Kidney capillary endothelial cell (primary cell): ENCODE data around the gene FRMPD4.
"Not testable (repeated sequence)": the region's sequence is repeated elsewhere in the genome, so short reads cannot be mapped to it uniquely, and the experiment has no call there.

Experiments used
- DNase-seq: peaks from one replicate; pipeline ENCODE4 v3.0.0-alpha.2; 2018; ENCODE audit warnings: low spot score

Gene FRMPD4

GRCh38 chrX:12441381-12442128 is 303.3 kb downstream of the FRMPD4 start:
- DNase-seq = no peak

- DNase-seq = no peak
These were observed 305.3 kb downstream of the FRMPD4 start for GRCh38 chrX:12443534-12444098.

DNA sequence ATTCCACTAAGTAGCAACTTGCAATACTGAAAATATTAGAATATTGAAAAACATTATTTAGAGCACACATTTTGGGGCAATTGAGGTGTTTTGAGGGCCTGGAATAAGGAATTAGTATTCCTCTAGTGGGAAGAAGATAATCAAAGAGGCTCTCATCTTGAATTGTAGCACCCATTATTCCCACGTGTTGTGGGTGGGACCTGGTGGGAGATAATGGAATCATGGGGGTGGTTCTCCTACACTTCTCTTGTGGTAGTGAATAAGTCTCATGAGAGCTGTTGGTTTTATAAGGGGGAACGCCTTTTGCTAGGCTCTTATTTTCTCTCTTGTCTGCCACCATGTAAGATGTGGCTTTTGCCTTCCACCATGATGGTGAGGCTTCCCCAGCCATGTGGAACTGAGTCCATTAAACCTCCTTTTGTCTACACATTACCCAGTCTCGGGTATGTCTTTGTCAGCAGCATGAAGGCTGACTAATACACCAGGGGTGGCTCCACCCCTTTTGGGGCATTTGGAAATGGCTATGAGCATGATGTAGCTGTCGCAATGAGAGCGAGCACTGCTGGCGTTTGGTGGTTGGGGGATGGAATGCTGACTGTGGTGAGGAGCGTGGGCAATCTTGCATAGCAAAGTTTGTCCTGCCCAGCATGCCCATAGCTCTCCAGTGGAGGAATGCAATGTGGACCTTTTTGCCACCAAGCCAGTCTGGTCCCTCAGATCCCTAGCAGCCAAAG is 308.2 kb downstream of the FRMPD4 start:
- DNase-seq = no peak

- no peak for DNase-seq
These were observed 309.3 kb downstream of the FRMPD4 start for GRCh38 chrX:12447448-12448064.

DNA sequence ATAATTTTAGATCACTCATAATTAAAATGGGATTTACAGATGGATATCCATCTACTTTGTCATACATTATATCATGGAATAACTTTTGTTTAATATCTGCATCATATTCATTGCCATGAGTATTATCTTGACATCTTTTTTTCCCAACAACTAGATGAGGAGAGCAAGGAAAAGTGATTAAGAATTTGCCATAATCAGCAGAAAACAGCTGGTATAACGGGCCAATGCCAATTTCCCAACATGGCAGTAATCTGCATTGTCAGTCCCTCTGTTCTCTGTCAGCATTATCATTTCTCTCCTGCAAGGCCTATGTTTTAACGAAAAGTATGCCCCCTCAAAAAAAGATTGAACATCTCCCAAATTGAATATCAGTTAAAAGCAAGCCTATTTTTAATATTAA is 314.0 kb downstream of the FRMPD4 start:
- no peak for DNase-seq

GRCh38 chrX:12460929-12461328 is 322.7 kb downstream of the FRMPD4 start:
- DNase-seq = no peak

DNA sequence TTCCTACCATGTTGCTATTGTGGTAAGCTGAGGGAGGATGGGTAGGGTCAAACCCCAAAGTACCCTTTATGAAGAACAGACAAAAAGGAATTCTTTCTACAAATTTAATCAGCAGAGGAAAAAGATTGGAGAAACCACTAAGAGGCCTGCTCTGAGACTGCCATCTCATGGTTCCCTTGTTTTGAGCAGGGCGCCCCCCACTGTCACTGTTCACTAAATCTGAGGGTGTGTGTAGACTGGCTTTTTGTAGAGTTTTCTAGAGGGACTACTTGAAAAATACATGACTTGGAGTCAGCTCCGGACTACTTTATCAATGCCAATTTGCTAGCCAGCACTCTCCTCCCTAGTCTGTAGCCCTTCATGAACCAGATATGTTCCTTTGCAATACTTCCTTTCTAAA is 324.8 kb downstream of the FRMPD4 start:
- DNase-seq = no peak

DNA sequence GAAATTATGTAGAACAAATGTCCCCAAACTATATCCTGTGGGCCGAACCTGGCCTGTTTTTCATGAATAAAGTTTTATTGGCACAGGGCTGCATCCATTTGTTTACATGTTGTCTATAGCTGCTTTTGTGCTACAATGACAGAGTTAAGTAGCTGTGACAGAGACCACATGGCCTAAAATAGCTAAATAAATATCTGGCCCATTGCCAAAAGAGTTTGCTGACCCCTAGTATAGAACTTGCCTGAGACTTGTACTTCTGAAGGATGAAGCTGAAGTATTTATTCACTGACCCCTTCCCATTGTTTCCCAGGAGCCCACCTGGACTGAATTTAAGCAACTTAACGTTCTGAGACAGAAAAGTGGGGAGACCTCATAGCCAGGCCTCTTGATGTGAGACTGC is 325.6 kb downstream of the FRMPD4 start:
- no peak for DNase-seq

DNA sequence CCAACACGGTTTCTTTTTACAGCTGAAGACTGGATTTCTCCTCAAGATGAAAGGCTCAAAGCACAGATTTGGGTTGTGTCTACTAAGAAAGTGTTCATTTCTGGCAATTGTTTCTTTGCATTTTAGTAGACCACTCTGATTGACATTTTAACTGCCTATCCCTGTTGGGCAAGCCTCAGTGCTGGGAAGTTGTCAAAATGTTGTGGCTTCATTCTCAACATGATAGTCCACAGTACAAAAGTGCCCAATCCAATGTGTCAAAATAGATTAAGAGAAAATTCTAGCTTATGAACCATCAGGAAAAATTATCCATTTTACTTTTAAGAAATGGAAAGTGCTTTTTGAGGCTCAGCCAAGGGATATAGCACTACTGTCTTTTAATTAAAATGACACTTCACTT is 329.0 kb downstream of the FRMPD4 start:
- no peak for DNase-seq

- DNase-seq = no peak
These were observed 331.0 kb downstream of the FRMPD4 start for GRCh38 chrX:12469296-12469695.

DNA sequence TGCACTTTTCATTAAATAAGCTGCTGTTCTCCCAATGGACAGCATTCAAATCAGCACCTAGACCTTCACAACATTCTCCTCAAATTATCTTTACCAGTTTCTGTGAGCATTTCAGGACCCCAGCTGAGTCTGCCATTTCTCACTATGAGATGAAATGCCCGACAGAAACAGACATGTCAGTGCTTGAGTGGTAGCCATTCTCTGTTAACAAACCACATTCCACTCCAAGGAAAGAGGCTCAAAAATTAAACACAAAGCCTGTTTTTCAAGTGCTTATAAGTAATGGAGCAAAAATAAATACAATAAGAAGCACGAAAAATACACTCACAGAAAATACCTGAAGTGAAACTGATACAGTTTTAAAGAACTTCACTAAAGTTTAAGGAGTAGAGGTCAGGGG is 332.8 kb downstream of the FRMPD4 start:
- DNase-seq = no peak

DNA sequence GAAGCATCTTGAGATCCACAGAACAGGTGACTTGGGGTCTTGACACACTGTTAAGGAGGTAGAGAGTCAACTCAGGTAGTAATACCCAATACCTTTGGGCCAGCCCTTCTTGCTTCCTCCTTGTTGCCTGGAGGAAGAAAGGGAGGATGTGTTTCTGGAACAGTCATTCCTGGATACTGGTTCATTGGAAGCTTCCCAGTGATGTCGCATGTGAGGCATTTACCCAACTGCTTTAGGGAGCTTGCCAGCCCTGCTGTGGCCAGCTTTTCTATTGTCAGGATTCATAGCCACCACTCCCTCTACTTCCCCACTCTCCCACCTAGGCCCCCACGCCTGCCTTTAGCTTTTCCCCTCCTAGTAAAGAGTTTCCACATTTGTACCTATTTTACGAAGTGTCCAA is 342.7 kb downstream of the FRMPD4 start:
- DNase-seq = no peak

- DNase-seq = no peak
These were observed 349.9 kb downstream of the FRMPD4 start for GRCh38 chrX:12488220-12488619.

DNA sequence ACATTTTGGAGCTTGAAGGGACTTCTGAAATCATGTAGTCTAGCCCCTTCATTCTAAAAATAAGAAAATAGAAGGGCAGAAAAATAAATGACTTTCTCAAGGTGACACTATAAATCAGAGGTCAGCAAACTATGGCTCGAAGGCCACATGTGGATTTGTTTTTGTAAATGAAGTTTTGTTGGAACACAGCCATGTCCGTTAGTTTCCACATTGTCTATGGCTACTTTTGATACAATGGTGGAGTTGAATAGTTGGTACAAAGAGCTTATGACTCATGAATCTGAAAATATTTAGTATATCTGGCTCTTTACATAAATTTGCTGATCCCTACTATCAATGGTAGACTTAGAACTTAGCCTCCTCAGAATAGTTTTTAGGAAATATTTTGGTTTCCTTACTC is 350.5 kb downstream of the FRMPD4 start:
- no peak for DNase-seq

GRCh38 chrX:12489341-12489740 is 351.1 kb downstream of the FRMPD4 start:
- DNase-seq = no peak

DNA sequence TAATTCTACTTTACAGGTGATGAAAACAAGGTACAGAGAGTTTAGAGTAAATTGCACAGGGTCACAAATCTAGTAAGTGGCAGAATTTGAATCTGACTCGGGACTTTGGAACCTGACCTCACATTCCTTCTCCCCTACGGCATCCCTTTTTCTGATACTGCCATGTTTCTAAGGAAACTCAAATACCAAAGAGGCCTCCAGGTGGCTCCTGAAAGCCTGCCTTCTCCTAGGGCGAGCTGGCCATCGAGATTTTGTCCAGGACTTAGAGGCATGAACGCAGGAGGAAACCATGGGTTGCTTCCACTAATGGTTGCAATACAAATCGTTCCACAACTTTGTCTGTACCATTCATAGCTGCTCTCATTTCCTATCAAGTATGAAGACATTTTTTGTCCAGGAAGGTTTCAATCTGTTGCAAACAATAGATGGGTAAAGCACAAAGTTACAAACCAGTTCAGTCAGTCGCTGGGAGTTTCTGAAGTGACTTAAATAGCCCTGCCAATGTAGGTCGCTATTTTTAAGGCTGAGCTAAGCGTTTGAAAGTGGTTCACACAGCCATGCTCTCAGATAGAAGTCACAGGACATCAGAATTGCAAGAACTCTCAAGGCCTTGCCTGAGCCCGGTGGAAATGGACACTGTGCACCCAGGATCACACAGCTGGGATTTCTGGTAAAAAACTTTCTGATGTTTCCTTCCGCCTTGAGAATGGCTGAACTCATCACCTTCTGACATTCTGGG is 356.3 kb downstream of the FRMPD4 start:
- no peak for DNase-seq

- no peak for DNase-seq
These were observed 358.1 kb downstream of the FRMPD4 start for GRCh38 chrX:12496343-12496742.

DNA sequence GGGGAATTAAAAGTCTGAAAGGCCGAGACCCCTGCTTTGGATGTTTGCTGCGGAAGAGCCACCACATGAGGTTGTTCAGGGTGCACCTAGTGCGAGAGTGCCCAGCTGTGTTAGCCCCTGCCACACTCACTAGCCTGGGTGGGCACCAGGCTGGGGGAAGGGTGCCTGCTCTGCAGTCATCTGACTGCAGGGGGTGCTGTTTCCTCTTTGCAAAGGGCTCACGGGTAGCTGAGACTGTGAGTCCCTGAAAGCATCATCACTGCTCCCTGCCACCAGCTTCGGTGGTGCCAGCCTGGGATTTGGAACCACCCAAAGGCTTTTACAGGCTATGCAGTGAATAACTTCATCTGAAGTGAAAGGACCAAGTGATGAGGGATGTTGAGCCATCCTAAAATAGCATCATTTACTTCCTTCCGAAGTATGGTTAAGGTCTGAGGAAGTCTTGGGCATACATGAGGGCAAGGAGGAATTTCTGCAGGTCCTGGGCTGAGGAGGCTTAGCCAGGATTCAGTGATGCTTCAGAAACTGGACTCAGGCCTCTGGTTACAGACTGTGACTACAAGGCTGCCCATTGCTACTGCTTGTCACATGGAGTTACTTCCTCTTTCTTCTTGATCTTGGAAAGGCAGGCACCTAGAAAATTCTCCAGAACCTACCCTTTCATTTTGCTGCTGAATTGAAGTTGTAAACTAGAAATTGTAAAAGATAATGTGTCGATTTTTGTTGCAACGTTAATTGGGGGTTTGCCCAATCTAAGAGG is 359.7 kb downstream of the FRMPD4 start:
- DNase-seq = no peak

DNA sequence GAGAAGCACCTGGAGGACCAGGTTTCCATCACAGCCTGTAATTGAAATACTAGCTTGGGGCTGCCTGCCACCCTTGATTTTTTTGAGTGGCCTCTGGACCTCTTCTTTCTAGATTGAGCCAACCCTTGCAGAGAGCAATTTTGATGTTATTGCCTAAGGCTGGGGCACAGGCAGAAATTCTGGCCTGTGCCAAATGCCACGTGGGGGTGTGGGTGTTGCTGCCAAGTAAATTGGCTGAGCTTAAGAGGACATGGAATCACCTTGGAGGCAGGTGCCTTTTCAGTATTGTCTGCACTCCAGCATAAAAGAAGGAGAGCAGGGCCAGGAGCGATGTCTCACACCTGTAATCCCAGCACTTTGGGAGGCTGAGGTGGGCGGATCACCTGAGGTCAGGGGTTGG is 366.9 kb downstream of the FRMPD4 start:
- DNase-seq = no peak

- DNase-seq = not testable (repeated sequence)
These were observed 377.1 kb downstream of the FRMPD4 start for GRCh38 chrX:12515384-12515783.

DNA sequence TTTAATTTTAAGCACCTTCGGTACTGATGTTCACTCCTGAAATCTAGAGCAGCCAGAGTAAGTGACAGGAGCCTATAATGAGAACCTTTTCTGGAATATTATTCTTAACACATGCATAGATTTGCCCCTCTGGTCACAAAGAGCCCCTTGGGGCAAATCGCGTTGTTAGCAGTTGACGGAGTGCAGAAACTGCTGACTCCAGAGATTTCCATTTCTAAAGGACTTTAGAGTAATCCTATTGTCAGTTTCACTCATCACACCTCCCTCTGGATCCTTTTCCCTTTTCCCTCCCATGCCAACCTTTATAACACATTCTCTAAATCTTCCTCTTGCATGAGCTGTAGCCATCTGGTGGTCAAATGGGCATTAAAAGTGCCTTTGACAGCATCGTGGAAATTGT is 388.0 kb downstream of the FRMPD4 start:
- DNase-seq = no peak
